Mucosa of descending colon (tissue), 3 donors: Measurements from ENCODE around the gene CLEC16A. TPM values are rescaled to one million over a fixed set of nuclear protein-coding genes. Genes with fewer than 3 reads are reported as not detected.

Experiments used
- ATAC-seq: fragments of 200-7000 bp; cut with Tn5 transposase; one replicate; pipeline ENCODE4 v1.9.1; 2020; ENCODE audit warnings: mild to moderate bottlenecking, moderate library complexity
- DNase-seq, 3 donors: peaks; one replicate each; pipeline ENCODE4 v3.0.0-alpha.2; 2020
- H3K36me3 ChIP-seq: fragments of 200-600 bp; one replicate; pipeline ENCODE4 v1.8.0; 2021; ENCODE audit warnings: low read depth, mild to moderate bottlenecking
- H3K4me1 ChIP-seq: fragments of 200-600 bp; one replicate; pipeline ENCODE4 v1.8.0; 2021; ENCODE audit warnings: low read depth, mild to moderate bottlenecking
- H3K4me3 ChIP-seq: fragments of 200-600 bp; one replicate; pipeline ENCODE4 v1.8.0; 2021; ENCODE audit warnings: mild to moderate bottlenecking
- H3K9me3 ChIP-seq: fragments of 200-600 bp; one replicate; pipeline ENCODE4 v1.8.0; 2021; ENCODE audit warnings: mild to moderate bottlenecking
- intact Hi-C, 2 donors: fragments of 100-400 bp; cut with DNase I in 1 of 2; cut with micrococcal nuclease in 1 of 2; formaldehyde crosslinking; loops; one replicate each; pipeline versions ENCODE4 v1.11.0 to v1.11.1; 2022; cut with DNase I, micrococcal nuclease
- total RNA-seq, 3 donors: library from RNA; stranded (reverse); fragmentation: NEBNext Ultra II Directional in 2 of 3; extraction: Animal tissue kit (Norgen Biotek cat#: 25700) in 2 of 3; gene quantifications; one replicate each; pipeline versions ENCODE4 v1.2.1 to v1.2.4, GENCODE V29; 2021 to 2023
- TF ChIP-seq, protein P1 (sequence below): fragments of 200-600 bp; IDR thresholded peaks from one replicate; pipeline ENCODE4 v1.8.0; 2022; ENCODE audit warnings: antibody characterized with exemption, mild to moderate bottlenecking
- donor health status: DM: no; HTN: no; CAD: no; lungs with moderate emphysema.
- donor health status: DM: no; HTN: no; CAD: no.
- donor health status: DM: no; HTN: yes; CAD: no.

The CLEC16A gene
- total RNA-seq, 3 donors from 2014 or later, result 30.3 to 38.1 (median 37.1) TPM

DNA sequence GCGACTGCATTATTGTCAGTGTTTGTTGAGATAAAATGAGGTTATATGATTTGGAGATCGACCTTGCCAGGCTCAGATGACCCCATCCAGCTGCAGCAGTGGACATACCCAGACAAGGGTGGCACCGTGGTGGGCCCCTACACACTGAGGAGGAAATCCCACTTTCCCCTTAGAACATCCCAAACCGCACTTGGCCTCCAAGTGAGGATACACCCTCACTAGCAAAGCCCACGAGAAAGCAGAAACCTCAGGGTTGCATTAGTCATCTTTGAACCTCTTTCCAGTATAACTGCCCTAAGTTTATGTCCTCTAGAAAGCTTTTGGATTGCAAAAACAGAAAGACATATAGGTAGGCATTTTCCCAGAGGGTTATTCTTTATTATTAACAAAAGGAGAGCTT lies 101.5 kb downstream of the CLEC16A start:
- Histone ChIP-seq H3K36me3 (peaks cover 7% of the 10 kb centered on the region), H3K4me1 (peaks cover 3% of the 10 kb centered on the region), H3K9me3 (no peaks in the 10 kb centered on the region), H3K4me3 (no peak overlapping the region)
- no peak for DNase-seq
- intact Hi-C loops, result no loop called here
- ATAC-seq, result no peak
- TF ChIP-seq, protein P1, sequence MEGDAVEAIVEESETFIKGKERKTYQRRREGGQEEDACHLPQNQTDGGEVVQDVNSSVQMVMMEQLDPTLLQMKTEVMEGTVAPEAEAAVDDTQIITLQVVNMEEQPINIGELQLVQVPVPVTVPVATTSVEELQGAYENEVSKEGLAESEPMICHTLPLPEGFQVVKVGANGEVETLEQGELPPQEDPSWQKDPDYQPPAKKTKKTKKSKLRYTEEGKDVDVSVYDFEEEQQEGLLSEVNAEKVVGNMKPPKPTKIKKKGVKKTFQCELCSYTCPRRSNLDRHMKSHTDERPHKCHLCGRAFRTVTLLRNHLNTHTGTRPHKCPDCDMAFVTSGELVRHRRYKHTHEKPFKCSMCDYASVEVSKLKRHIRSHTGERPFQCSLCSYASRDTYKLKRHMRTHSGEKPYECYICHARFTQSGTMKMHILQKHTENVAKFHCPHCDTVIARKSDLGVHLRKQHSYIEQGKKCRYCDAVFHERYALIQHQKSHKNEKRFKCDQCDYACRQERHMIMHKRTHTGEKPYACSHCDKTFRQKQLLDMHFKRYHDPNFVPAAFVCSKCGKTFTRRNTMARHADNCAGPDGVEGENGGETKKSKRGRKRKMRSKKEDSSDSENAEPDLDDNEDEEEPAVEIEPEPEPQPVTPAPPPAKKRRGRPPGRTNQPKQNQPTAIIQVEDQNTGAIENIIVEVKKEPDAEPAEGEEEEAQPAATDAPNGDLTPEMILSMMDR, result no peak

DNA sequence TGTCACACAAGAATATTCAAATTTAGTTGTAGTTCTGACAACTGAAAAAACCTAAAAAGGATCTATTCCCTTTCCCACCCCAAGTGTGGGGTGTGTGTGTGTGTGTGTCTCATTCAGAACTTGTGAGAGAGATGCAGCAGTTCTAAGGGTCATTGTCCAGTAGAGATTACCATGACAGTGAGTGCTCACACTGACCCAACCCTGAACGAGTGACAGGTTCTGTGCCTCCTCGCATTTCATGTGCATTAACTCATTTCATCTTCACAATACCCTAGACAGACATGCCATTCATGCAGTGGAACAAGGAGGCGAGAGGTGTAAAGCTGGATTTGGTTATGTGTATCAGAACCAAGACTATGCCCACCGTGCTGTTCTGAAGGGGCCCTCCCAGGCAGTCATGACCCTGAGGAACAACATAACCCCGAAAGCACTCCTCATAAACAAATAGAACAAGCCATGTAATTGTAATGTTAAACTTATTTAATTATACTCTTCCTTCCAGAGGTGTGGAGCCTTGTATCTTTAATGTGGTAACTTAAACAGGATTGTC lies 102.1 kb downstream of the CLEC16A start:
- H3K9me3 ChIP-seq, result no peaks in the 10 kb centered on the region
- intact Hi-C loops, result no loop called here
- peaks cover 3% of the 10 kb centered on the region for H3K4me1 ChIP-seq
- no peak for DNase-seq
- peaks cover 7% of the 10 kb centered on the region for H3K36me3 ChIP-seq
- TF ChIP-seq, protein P1, result no peak
- H3K4me3 ChIP-seq, result no peak overlapping the region
- no peak for ATAC-seq

GRCh38 chr16:11047057-11047456 lies 102.7 kb downstream of the CLEC16A start:
- H3K4me3 ChIP-seq, result no peak overlapping the region
- peaks cover 3% of the 10 kb centered on the region for H3K4me1 ChIP-seq
- DNase-seq (no peak), ATAC-seq (no peak)
- intact Hi-C loops, result no loop called here
- no peaks in the 10 kb centered on the region for H3K9me3 ChIP-seq
- TF ChIP-seq, protein P1, result no peak
- peaks cover 7% of the 10 kb centered on the region for H3K36me3 ChIP-seq

DNA sequence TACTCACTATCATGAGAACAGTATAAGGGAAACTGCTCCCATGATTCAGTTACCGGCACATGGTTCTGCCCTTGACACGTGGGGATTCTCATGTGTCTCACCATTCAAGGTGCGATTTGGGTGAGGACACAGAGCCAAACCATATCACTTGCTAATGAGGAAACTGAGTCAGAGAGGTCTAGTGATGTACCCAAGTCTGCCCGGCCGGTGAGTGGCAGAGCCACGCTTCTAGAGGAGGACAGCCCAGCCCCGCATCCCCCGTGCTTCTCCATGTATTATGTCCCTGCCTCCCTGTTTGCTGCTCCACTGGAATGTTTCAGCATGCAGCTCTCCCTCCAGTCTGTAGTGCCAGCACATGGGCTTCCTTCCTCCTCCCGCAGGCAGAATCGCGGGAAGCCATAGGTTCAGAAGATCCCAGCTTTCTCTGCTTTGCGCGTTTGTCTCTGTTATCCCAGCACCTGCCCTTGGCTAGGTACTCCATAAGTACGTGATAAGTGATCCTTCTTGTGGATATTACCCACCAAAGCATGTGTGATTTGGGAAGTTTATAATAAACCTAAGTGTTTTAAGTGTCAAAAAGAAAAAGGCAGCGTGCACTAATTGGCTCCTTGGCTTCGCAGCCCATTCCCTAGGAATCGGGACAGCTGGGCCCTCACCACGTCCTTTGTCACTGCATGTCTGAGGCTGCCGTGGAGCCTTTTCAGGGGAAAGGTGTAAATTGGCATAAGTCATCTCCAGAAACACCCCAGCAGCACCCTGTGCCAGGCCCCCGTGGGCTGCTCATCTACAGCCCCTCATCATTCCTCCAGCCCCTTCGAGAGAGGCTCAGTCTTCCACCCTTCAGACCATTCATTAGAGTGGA lies 103.8 kb downstream of the CLEC16A start:
- TF ChIP-seq, protein P1, result no peak
- Histone ChIP-seq H3K36me3 (peaks cover 7% of the 10 kb centered on the region), H3K4me3 (no peak overlapping the region), H3K4me1 (peaks cover 3% of the 10 kb centered on the region), H3K9me3 (no peaks in the 10 kb centered on the region)
- no peak for ATAC-seq
- DNase-seq, result no peak
- intact Hi-C loops, result no loop called here

DNA sequence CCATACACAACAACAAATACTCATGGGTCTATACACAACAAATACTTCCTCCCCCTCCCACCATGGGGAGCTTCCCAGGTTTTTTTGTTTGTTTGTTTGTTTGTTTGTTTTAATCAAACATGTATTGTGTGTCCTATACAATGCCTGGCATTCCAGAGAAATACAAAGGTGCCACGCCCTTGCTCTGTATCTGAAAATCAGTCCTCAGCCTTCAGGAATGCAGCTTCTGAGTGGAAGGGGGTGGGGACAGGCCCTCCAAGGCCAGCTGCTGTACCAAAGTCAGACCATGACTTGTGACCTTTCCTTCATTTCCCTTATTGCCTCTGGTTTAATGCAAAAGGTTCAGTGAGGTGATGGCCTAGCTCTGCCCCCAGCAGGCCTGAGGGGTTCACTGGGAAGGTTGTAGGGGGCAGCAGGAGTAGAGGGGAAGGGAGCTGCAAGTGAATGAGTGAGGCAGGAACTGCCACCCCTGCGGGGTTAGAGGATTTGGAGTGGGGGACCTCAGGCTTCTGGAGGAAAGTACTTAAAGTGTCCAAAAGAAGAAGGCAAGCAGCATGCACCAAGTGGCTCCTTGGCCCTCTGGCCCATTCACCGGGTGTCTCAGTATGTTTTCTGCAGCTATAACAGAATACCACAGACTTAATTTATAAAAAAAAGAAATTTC lies 105.2 kb downstream of the CLEC16A start:
- DNase-seq, result no peak
- H3K9me3 ChIP-seq, result no peaks in the 10 kb centered on the region
- H3K4me3 ChIP-seq, result no peak overlapping the region
- TF ChIP-seq, protein P1, result no peak
- intact Hi-C loops, result no loop called here
- H3K36me3 ChIP-seq, result peaks cover 3% of the 10 kb centered on the region
- no peak for ATAC-seq
- peaks cover 3% of the 10 kb centered on the region for H3K4me1 ChIP-seq
